Activated CD8-positive, alpha-beta memory T cell treated with anti-CD3 and anti-CD28 coated beads for 1 hour (primary cell): ENCODE data around the gene MRPL50.

Experiments
- DNase-seq, 2 donors: peaks; one replicate each; pipeline ENCODE4 v3.0.0-alpha.2; 2020; ENCODE audit warnings: low read depth in 1 of 2; ENCODE audit errors: extremely low read depth in 1 of 2

The MRPL50 gene

GRCh38 chr9:101398068-101398929 is at the start of gene MRPL50, which contains the start of gene ZNF189:
Gene MRPL50 (minus strand): TSS chr9:101398618. CDS start chr9:101398592, 26 bp downstream.
Gene ZNF189 (plus strand): TSS chr9:101398851. CDS start chr9:101399157, 306 bp downstream.
- DNase-seq = peak; percentile 90 to 94

GRCh38 chr9:101446732-101447131 is 48.3 kb upstream of the MRPL50 start:
- no peak for DNase-seq

- DNase-seq = no peak
Observed at GRCh38 chr9:101445353-101446029, 47.1 kb upstream of the MRPL50 start.

- no peak for DNase-seq
Observed at GRCh38 chr9:101443364-101443771, 45.0 kb upstream of the MRPL50 start.

- DNase-seq = no peak
Observed at GRCh38 chr9:101442736-101443135, 44.3 kb upstream of the MRPL50 start.

GRCh38 chr9:101442318-101442717 is 43.9 kb upstream of the MRPL50 start:
- no peak for DNase-seq

- no peak for DNase-seq
Observed at GRCh38 chr9:101440714-101441230, 42.4 kb upstream of the MRPL50 start.

GRCh38 chr9:101438523-101438922 is 40.1 kb upstream of the MRPL50 start:
- no peak for DNase-seq

- DNase-seq = no peak
Observed at GRCh38 chr9:101437806-101438232, 39.4 kb upstream of the MRPL50 start.

GRCh38 chr9:101435601-101436079 is 37.2 kb upstream of the MRPL50 start, which contains the start of gene ALDOB:
Gene ALDOB (minus strand): TSS chr9:101435774. CDS start chr9:101430887, 4,887 bp downstream.
- DNase-seq = no peak

GRCh38 chr9:101434998-101435397 is 36.6 kb upstream of the MRPL50 start:
- DNase-seq = no peak

GRCh38 chr9:101433229-101433628 is 34.8 kb upstream of the MRPL50 start:
- no peak for DNase-seq

- DNase-seq = no peak
Observed at GRCh38 chr9:101432740-101433139, 34.3 kb upstream of the MRPL50 start.

GRCh38 chr9:101432171-101432570 is 33.8 kb upstream of the MRPL50 start:
- DNase-seq = no peak

- no peak for DNase-seq
Observed at GRCh38 chr9:101429736-101430135, 31.3 kb upstream of the MRPL50 start.

- DNase-seq = no peak
Observed at GRCh38 chr9:101428909-101429308, 30.5 kb upstream of the MRPL50 start.

GRCh38 chr9:101427957-101428655 is 29.7 kb upstream of the MRPL50 start:
- DNase-seq = no peak

- no peak for DNase-seq
Observed at GRCh38 chr9:101427358-101427757, 28.9 kb upstream of the MRPL50 start.

- DNase-seq = no peak
Observed at GRCh38 chr9:101421653-101422065, 23.2 kb upstream of the MRPL50 start.

- no peak for DNase-seq
Observed at GRCh38 chr9:101419863-101420262, 21.4 kb upstream of the MRPL50 start.
